PC-9 (cell line): ENCODE data around the gene TFPI2. TPM values are rescaled to one million over a fixed set of nuclear protein-coding genes. Genes with fewer than 3 reads are reported as not detected.

Experiments
- BruUV-seq: library from RNA; stranded (reverse); fragments of 400-500 nt; replicated peaks from 2 replicates; lab custom pipeline; 2021; lab: Mats Ljungman, UMichigan
- CTCF ChIA-PET: fragments of 300-600 bp; sonication (Branson Sonifier 250); formaldehyde crosslinking; loops from one replicate; lab custom pipeline; 2022; ENCODE audit warnings: antibody characterized with exemption; lab: Charles Lee
- POLR2A ChIA-PET: fragments of 300-600 bp; sonication (Branson Sonifier 250); formaldehyde crosslinking; loops from one replicate; lab custom pipeline; 2022; ENCODE audit warnings: antibody characterized with exemption; ENCODE audit not compliant: unreplicated experiment; lab: Charles Lee
- DNase-seq, 2 experiments: peaks; one replicate each; pipeline versions ENCODE4 v3.0.0 to v3.0.0-alpha.2; 2015 to 2022; ENCODE audit warnings: mixed read lengths in 1 of 2
- H2AFZ ChIP-seq: fragments of 200-600 bp; sonication (generic); 2 replicates; pipeline ENCODE4 v1.8.1; 2017; ENCODE audit warnings: antibody characterized with exemption
- H3F3A ChIP-seq: fragments of 200-600 bp; sonication (generic); 2 replicates; pipeline ENCODE4 v1.8.1; 2017; ENCODE audit warnings: antibody characterized with exemption, mild to moderate bottlenecking, low read depth; ENCODE audit not compliant: insufficient read depth
- H3K27ac ChIP-seq: fragments of 200-600 bp; sonication (generic); 2 replicates; pipeline ENCODE4 v1.6.1; 2016; ENCODE audit warnings: mixed run types
- H3K27me3 ChIP-seq: fragments of 200-600 bp; sonication (generic); 2 replicates; pipeline ENCODE4 v1.6.1; 2016; ENCODE audit warnings: low read depth, mixed run types; ENCODE audit not compliant: insufficient read depth
- H3K36me3 ChIP-seq: fragments of 200-600 bp; sonication (generic); 2 replicates; pipeline ENCODE4 v1.6.1; 2016; ENCODE audit warnings: low read depth, mixed run types
- H3K4me1 ChIP-seq: fragments of 200-600 bp; sonication (generic); replicated peaks from 2 replicates; pipeline ENCODE4 v1.6.1; 2016; ENCODE audit warnings: mixed run types; ENCODE audit not compliant: insufficient read depth
- H3K4me2 ChIP-seq: fragments of 200-600 bp; sonication (generic); 2 replicates; pipeline ENCODE4 v1.6.1; 2017; ENCODE audit warnings: mixed run types
- H3K4me3 ChIP-seq: fragments of 200-600 bp; sonication (generic); 2 replicates; pipeline ENCODE4 v1.6.1; 2016; ENCODE audit warnings: mixed run types
- H3K79me2 ChIP-seq: fragments of 200-600 bp; sonication (generic); 2 replicates; pipeline ENCODE4 v1.6.1; 2017; ENCODE audit warnings: low read depth, mixed run types
- H3K9me2 ChIP-seq: fragments of 200-600 bp; sonication (generic); 2 replicates; pipeline ENCODE4 v1.8.1; 2017; ENCODE audit warnings: mild to moderate bottlenecking; ENCODE audit not compliant: insufficient read depth
- H3K9me3 ChIP-seq: fragments of 200-600 bp; sonication (generic); 2 replicates; pipeline ENCODE4 v1.8.1; 2016; ENCODE audit warnings: low read depth; ENCODE audit not compliant: insufficient read depth
- H4K20me1 ChIP-seq: fragments of 200-600 bp; sonication (generic); 2 replicates; pipeline ENCODE4 v1.8.1; 2017; ENCODE audit not compliant: insufficient read depth
- EZH2 ChIP-seq: fragments of 200-600 bp; sonication (generic); IDR thresholded peaks from 2 replicates; pipeline ENCODE4 v1.8.0; 2017; ENCODE audit warnings: antibody characterized with exemption, low read depth
- intact Hi-C: fragments of 100-400 bp; cut with micrococcal nuclease; formaldehyde crosslinking; loops from one replicate; pipeline ENCODE4 v1.10.0; 2022; ENCODE audit not compliant: unreplicated experiment
- total RNA-seq: library from RNA; stranded (reverse); gene quantifications from 2 replicates; pipeline ENCODE4 v1.2.3, GENCODE V29; 2021
- TF ChIP-seq, protein P1 (sequence below): fragments of 200-600 bp; sonication (generic); conservative IDR thresholded peaks from 2 replicates; pipeline ENCODE4 v1.6.1; 2017; ENCODE audit warnings: mixed run types, antibody characterized with exemption, mild to moderate bottlenecking, moderate library complexity

Gene TFPI2
- total RNA-seq, 1 experiment from 2014 or later = 67.3 TPM

GRCh38 chr7:93927585-93927984 lies 37.0 kb upstream of the TFPI2 start:
- intact Hi-C loops = no loop called here
- Histone ChIP-seq H3K4me1 (no peaks in the 10 kb centered on the region), H3K36me3 (no peaks in the 10 kb centered on the region), H3K79me2 (no peaks in the 10 kb centered on the region), H2AFZ (no peak overlapping the region), H3K27ac (no peak overlapping the region), H3K27me3 (no peaks in the 10 kb centered on the region), H3F3A (no peaks in the 10 kb centered on the region), H3K9me2 (no peaks in the 10 kb centered on the region), H4K20me1 (no peaks in the 10 kb centered on the region), H3K4me3 (no peak overlapping the region), H3K9me3 (no peaks in the 10 kb centered on the region), H3K4me2 (no peak overlapping the region)
- TF ChIP-seq EZH2 = no peak
- TF ChIP-seq, protein P1, sequence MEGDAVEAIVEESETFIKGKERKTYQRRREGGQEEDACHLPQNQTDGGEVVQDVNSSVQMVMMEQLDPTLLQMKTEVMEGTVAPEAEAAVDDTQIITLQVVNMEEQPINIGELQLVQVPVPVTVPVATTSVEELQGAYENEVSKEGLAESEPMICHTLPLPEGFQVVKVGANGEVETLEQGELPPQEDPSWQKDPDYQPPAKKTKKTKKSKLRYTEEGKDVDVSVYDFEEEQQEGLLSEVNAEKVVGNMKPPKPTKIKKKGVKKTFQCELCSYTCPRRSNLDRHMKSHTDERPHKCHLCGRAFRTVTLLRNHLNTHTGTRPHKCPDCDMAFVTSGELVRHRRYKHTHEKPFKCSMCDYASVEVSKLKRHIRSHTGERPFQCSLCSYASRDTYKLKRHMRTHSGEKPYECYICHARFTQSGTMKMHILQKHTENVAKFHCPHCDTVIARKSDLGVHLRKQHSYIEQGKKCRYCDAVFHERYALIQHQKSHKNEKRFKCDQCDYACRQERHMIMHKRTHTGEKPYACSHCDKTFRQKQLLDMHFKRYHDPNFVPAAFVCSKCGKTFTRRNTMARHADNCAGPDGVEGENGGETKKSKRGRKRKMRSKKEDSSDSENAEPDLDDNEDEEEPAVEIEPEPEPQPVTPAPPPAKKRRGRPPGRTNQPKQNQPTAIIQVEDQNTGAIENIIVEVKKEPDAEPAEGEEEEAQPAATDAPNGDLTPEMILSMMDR = no peak
- no TSS peak for BruUV-seq
- POLR2A ChIA-PET = no interaction called here
- CTCF ChIA-PET = no interaction called here
- no peak for DNase-seq

- ChIA-PET POLR2A (no interaction called here), CTCF (no interaction called here)
- Histone ChIP-seq H3K4me3 (no peak overlapping the region), H3K27me3 (no peaks in the 10 kb centered on the region), H3K9me2 (no peaks in the 10 kb centered on the region), H3K36me3 (no peaks in the 10 kb centered on the region), H3K4me1 (no peaks in the 10 kb centered on the region), H3K27ac (no peak overlapping the region), H4K20me1 (no peaks in the 10 kb centered on the region), H3K4me2 (no peak overlapping the region), H2AFZ (no peak overlapping the region), H3F3A (no peaks in the 10 kb centered on the region), H3K9me3 (no peaks in the 10 kb centered on the region), H3K79me2 (no peaks in the 10 kb centered on the region)
- no TSS peak for BruUV-seq
- TF ChIP-seq, protein P1 = no peak
- TF ChIP-seq EZH2 = no peak
- no peak for DNase-seq
- intact Hi-C loops = no loop called here
These were observed 36.2 kb upstream of the TFPI2 start for GRCh38 chr7:93926800-93927199.

GRCh38 chr7:93923942-93924341 lies 33.4 kb upstream of the TFPI2 start:
- no peaks in the 10 kb centered on the region for H3K79me2 ChIP-seq
- H3K9me2 ChIP-seq = no peaks in the 10 kb centered on the region
- H3K4me3 ChIP-seq = no peak overlapping the region
- H3K4me1 ChIP-seq = no peaks in the 10 kb centered on the region; the same call in 1 of the 2 replicates
- H3K27me3 ChIP-seq = no peaks in the 10 kb centered on the region
- intact Hi-C loops = no loop called here
- no peak overlapping the region for H2AFZ ChIP-seq
- ChIA-PET POLR2A (no interaction called here), CTCF (no interaction called here)
- H3K27ac ChIP-seq = no peak overlapping the region
- H3K36me3 ChIP-seq = no peaks in the 10 kb centered on the region
- no peak for DNase-seq
- no peak overlapping the region for H3K4me2 ChIP-seq
- H3K9me3 ChIP-seq = no peaks in the 10 kb centered on the region
- no TSS peak for BruUV-seq
- H3F3A ChIP-seq = no peaks in the 10 kb centered on the region; the same call in 1 of the 2 replicates
- no peaks in the 10 kb centered on the region for H4K20me1 ChIP-seq
- TF ChIP-seq EZH2 = no peak
- TF ChIP-seq, protein P1 = no peak
